Measurements from ENCODE around the gene MRPS18B. TPM values are rescaled to one million over a fixed set of nuclear protein-coding genes. Genes with fewer than 3 reads are reported as not detected.

The MRPS18B gene
- total RNA-seq, 2 donors from 2014 or later: 23.6 to 27.3 TPM

GRCh38 chr6:30619561-30619960 is 1.9 kb downstream of the MRPS18B start:
- Histone ChIP-seq H3K9me3 (no peaks in the 10 kb centered on the region), H3K4me1 (ENCODE audit: control insufficient read depth in 1 of 2, low read depth in 2 of 2) (peaks cover 9 to 15% of the 10 kb centered on the region in 2 donors), H3K27ac (no peak overlapping the region), H3K27me3 (replicated peaks; ENCODE audit: insufficient read depth) (no peaks in the 10 kb centered on the region), H3K36me3 (peaks cover 19% of the 10 kb centered on the region), H3K4me3 (no peak overlapping the region)
- ATAC-seq (ENCODE audit: insufficient number of reproducible peaks, low FRiP score, low read depth) (no peak), DNase-seq (ENCODE audit: low spot score) (no peak)
- TF ChIP-seq, protein P1, sequence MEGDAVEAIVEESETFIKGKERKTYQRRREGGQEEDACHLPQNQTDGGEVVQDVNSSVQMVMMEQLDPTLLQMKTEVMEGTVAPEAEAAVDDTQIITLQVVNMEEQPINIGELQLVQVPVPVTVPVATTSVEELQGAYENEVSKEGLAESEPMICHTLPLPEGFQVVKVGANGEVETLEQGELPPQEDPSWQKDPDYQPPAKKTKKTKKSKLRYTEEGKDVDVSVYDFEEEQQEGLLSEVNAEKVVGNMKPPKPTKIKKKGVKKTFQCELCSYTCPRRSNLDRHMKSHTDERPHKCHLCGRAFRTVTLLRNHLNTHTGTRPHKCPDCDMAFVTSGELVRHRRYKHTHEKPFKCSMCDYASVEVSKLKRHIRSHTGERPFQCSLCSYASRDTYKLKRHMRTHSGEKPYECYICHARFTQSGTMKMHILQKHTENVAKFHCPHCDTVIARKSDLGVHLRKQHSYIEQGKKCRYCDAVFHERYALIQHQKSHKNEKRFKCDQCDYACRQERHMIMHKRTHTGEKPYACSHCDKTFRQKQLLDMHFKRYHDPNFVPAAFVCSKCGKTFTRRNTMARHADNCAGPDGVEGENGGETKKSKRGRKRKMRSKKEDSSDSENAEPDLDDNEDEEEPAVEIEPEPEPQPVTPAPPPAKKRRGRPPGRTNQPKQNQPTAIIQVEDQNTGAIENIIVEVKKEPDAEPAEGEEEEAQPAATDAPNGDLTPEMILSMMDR (IDR thresholded peaks at IDR 0.05): no peak

GRCh38 chr6:30625511-30625910 is 7.9 kb downstream of the MRPS18B start:
- Histone ChIP-seq H3K9me3 (no peaks in the 10 kb centered on the region), H3K27ac (peak overlapping the region in 1 of 2 donors; percentile 94), H3K4me1 (ENCODE audit: control insufficient read depth in 1 of 2, low read depth in 2 of 2) (peaks cover 3 to 16% of the 10 kb centered on the region in 2 donors), H3K27me3 (replicated peaks; ENCODE audit: insufficient read depth) (no peaks in the 10 kb centered on the region), H3K36me3 (peaks cover 21% of the 10 kb centered on the region), H3K4me3 (no peak overlapping the region)
- no peak for ATAC-seq (ENCODE audit: insufficient number of reproducible peaks, low FRiP score, low read depth)
- no peak for DNase-seq (ENCODE audit: low spot score)
- TF ChIP-seq, protein P1 (IDR thresholded peaks at IDR 0.05): no peak

DNA sequence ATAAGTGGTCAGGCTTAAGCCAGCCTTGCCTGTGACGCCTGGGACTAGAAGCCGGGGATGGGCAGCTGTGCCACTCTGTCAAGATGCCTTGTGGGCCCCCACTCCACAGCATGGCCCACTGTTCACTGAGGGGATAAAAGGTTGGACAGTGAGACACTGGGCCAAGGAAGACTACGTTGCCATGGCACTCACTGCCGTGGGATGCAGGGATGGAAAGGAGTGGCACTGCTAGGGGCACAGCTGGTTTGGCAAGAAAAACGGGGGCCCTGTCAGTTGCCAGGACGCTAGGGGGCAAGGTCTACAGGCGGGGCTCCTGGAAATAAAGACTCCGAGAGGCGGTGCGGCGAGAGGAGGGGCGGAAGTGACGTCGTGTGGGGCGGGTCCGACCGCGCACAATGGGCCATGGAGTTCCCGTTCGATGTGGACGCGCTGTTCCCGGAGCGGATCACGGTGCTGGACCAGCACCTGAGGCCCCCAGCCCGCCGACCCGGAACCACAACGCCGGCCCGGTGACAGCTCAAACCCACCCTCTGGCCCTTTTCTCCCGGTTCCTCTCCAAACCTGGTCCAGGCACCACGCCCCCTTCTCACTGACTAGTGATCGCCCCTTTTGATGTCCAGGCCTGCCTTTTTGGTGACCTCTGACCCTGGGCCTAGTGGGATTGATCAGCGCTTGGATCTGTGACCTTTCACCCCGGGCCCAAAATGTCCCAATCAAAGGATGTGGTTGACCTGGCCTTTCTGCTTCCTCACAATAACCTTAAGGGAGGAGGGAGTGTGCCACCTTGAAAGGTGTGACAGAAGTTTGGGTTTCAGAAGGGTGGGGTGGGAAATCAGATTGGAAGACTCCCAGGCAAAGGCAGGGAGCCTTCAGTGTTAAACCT is 9.1 kb downstream of the MRPS18B start, which contains the start of gene ATAT1:
Gene ATAT1 (plus strand): TSS at position 391 of the 883 bp plus-strand sequence.
- peaks cover 3 to 16% of the 10 kb centered on the region in 2 donors for H3K4me1 ChIP-seq (ENCODE audit: control insufficient read depth in 1 of 2, low read depth in 2 of 2)
- no peaks in the 10 kb centered on the region for H3K9me3 ChIP-seq
- ATAC-seq (ENCODE audit: insufficient number of reproducible peaks, low FRiP score, low read depth): peak; percentile 80
- H3K36me3 ChIP-seq: peaks cover 19% of the 10 kb centered on the region
- peak within 1 kb of the TSS; percentile 81 for H3K4me3 ChIP-seq
- DNase-seq (ENCODE audit: low spot score): peak; percentile 65
- H3K27ac ChIP-seq: peak within 1 kb of the TSS; percentile 84 to 94
- no peaks in the 10 kb centered on the region for H3K27me3 ChIP-seq (replicated peaks; ENCODE audit: insufficient read depth)
- TF ChIP-seq, protein P1 (IDR thresholded peaks at IDR 0.05): no peak

DNA sequence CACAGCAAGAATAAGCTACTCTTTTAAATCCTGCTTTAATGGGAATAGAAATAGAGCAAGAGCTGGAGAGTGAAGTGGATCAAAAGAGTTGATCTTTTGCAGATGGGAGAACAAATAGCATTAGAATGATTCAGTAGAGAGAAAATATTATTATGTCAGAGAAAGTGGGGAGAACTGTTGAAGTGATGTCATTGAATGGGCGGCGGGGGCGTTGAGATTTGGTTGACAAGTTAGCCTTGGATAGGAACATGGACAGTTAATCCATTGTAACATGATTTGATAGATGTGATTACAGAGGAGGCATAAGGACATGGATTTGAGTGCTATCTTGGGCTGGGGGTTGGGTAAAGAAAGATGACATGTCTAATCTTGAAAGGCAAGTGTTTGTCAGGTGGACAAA is 18.2 kb downstream of the MRPS18B start:
- H3K27ac ChIP-seq: no peak overlapping the region
- H3K4me1 ChIP-seq (ENCODE audit: control insufficient read depth in 1 of 2, low read depth in 2 of 2): no peaks in the 10 kb centered on the region
- H3K27me3 ChIP-seq (replicated peaks; ENCODE audit: insufficient read depth): no peaks in the 10 kb centered on the region
- no peak for DNase-seq (ENCODE audit: low spot score)
- no peak for ATAC-seq (ENCODE audit: insufficient number of reproducible peaks, low FRiP score, low read depth)
- H3K36me3 ChIP-seq: peaks cover 11% of the 10 kb centered on the region
- H3K4me3 ChIP-seq: no peak overlapping the region
- H3K9me3 ChIP-seq: no peaks in the 10 kb centered on the region
- TF ChIP-seq, protein P1 (IDR thresholded peaks at IDR 0.05): no peak

DNA sequence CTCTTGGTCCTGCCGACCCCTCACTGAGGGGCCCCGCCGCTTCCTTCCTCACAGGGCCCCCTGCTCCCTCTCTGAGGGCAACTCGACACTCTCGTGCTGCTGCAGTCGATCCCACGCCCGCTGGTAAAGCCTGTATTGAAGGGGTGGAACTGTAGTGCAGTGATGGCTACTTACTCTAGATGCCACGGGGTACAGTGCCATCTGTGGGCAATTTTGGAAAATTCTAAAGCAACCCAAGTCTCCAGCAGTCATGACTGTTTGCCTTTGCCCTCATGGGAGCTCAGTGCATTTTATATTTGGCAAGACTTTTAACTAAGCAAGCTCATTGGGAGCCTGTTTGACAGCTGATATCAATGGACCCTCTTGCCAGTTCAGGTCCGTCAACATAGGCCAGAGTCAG is 22.8 kb downstream of the MRPS18B start:
- Histone ChIP-seq H3K4me1 (ENCODE audit: control insufficient read depth in 1 of 2, low read depth in 2 of 2) (no peaks in the 10 kb centered on the region), H3K27me3 (replicated peaks; ENCODE audit: insufficient read depth) (no peaks in the 10 kb centered on the region), H3K4me3 (no peak overlapping the region), H3K36me3 (peaks cover 19% of the 10 kb centered on the region), H3K27ac (no peak overlapping the region), H3K9me3 (no peaks in the 10 kb centered on the region)
- no peak for ATAC-seq (ENCODE audit: insufficient number of reproducible peaks, low FRiP score, low read depth)
- TF ChIP-seq, protein P1 (IDR thresholded peaks at IDR 0.05): no peak
- no peak for DNase-seq (ENCODE audit: low spot score)

Measured in thoracic aorta (tissue), 2 donors.